IMR-90 (cell line): ENCODE results near the gene ANO10. TPM values are rescaled to one million over a fixed set of nuclear protein-coding genes. Genes with fewer than 3 reads are reported as not detected.

Experiments
- ATAC-seq: fragments of 200-7000 bp; cut with Tn5 transposase; 2 replicates; pipeline ENCODE4 v1.9.1; 2020; ENCODE audit warnings: low read depth, mild to moderate bottlenecking, moderate library complexity
- BruUV-seq: library from RNA; stranded (reverse); fragments of 400-500 nt; replicated peaks from 2 replicates; lab custom pipeline; 2021; lab: Mats Ljungman, UMichigan
- CTCF ChIA-PET: fragments of 300-600 bp; formaldehyde crosslinking; extraction: SDS; loops from one replicate; lab custom pipeline; 2021; ENCODE audit warnings: antibody characterized with exemption; lab: Yijun Ruan, JAX
- POLR2A ChIA-PET: fragments of 300-600 bp; sonication (Branson Sonifier 250); formaldehyde crosslinking; loops from one replicate; lab custom pipeline; 2022; ENCODE audit warnings: antibody characterized with exemption; ENCODE audit not compliant: unreplicated experiment; lab: Charles Lee
- DNase-seq: peaks from one replicate; pipeline ENCODE4 v3.0.0; 2013
- H2AFZ ChIP-seq: replicated peaks from 2 replicates; pipeline ENCODE3; 2013; ENCODE audit warnings: low read length, mild to moderate bottlenecking; ENCODE audit not compliant: poor library complexity
- H2AK5ac ChIP-seq: 2 replicates; pipeline ENCODE4 v1.6.1; 2013; ENCODE audit warnings: low read depth, low read length, inconsistent platforms
- H2AK9ac ChIP-seq: replicated peaks from 2 replicates; pipeline ENCODE3; 2013; ENCODE audit warnings: mild to moderate bottlenecking, low read depth, low read length, moderate library complexity; ENCODE audit not compliant: poor library complexity
- H2BK120ac ChIP-seq: 2 replicates; pipeline ENCODE4 v1.6.1; 2013; ENCODE audit warnings: low read depth, low read length, inconsistent platforms
- H2BK15ac ChIP-seq: 3 replicates; pipeline ENCODE4 v1.6.1; 2013; ENCODE audit warnings: low read depth, low read length, inconsistent platforms
- H2BK20ac ChIP-seq: 2 replicates; pipeline ENCODE4 v1.6.1; 2013; ENCODE audit warnings: low read depth, mild to moderate bottlenecking, inconsistent platforms, low read length, moderate library complexity
- H2BK5ac ChIP-seq: 2 replicates; pipeline ENCODE4 v1.6.1; 2013; ENCODE audit warnings: mild to moderate bottlenecking, low read depth, low read length, inconsistent platforms; ENCODE audit not compliant: poor library complexity, severe bottlenecking
- H3K14ac ChIP-seq: replicated peaks from 2 replicates; pipeline ENCODE4 v1.6.1; 2013; ENCODE audit warnings: low read depth, low read length, inconsistent platforms
- H3K18ac ChIP-seq: 2 replicates; pipeline ENCODE4 v1.6.1; 2013; ENCODE audit warnings: low read depth, low read length, control low read depth
- H3K23ac ChIP-seq: 2 replicates; pipeline ENCODE4 v1.6.1; 2013; ENCODE audit warnings: low read depth, low read length, inconsistent platforms
- H3K27ac ChIP-seq: 2 replicates; pipeline ENCODE4 v1.5.1; 2013; ENCODE audit warnings: mild to moderate bottlenecking, control low read depth, low read length; ENCODE audit not compliant: insufficient read depth
- H3K27me3 ChIP-seq: 2 replicates; pipeline ENCODE4 v1.6.1; 2013; ENCODE audit warnings: low read length; ENCODE audit not compliant: control insufficient read depth, insufficient read depth
- H3K36me3 ChIP-seq: 2 replicates; pipeline ENCODE4 v1.6.1; 2013; ENCODE audit warnings: low read length, mixed read lengths; ENCODE audit not compliant: control insufficient read depth, insufficient read depth
- H3K4ac ChIP-seq: 2 replicates; pipeline ENCODE4 v1.6.1; 2013; ENCODE audit warnings: low read depth, low read length, inconsistent platforms
- H3K4me1 ChIP-seq: 2 replicates; pipeline ENCODE4 v1.6.1; 2013; ENCODE audit warnings: low read length, mixed read lengths; ENCODE audit not compliant: control insufficient read depth, insufficient read depth
- H3K4me2 ChIP-seq: 2 replicates; pipeline ENCODE4 v1.6.1; 2013; ENCODE audit warnings: low read depth, mild to moderate bottlenecking, control low read depth, low read length, moderate library complexity
- H3K4me3 ChIP-seq: 2 replicates; pipeline ENCODE4 v1.5.1; 2013; ENCODE audit warnings: low read depth, mild to moderate bottlenecking, control low read depth, low read length, moderate library complexity; ENCODE audit not compliant: insufficient read depth
- H3K56ac ChIP-seq: 2 replicates; pipeline ENCODE4 v1.6.1; 2013; ENCODE audit warnings: low read length, inconsistent platforms; ENCODE audit not compliant: insufficient read depth; ENCODE audit errors: extremely low read depth
- H3K79me1 ChIP-seq, 2 experiments: 2 replicates each; pipeline ENCODE4 v1.6.1; 2013; ENCODE audit warnings: low read length in 2 of 2, inconsistent platforms in 1 of 2, low read depth in 1 of 2
- H3K9ac ChIP-seq: 2 replicates; pipeline ENCODE4 v1.6.1; 2013; ENCODE audit warnings: low read depth, low read length, control low read depth
- H3K9me1 ChIP-seq: 2 replicates; pipeline ENCODE4 v1.6.1; 2013; ENCODE audit warnings: low read length, inconsistent platforms; ENCODE audit not compliant: insufficient read depth
- H3K9me3 ChIP-seq: 2 replicates; pipeline ENCODE4 v1.6.1; 2013; ENCODE audit warnings: low read length; ENCODE audit not compliant: control insufficient read depth, insufficient read depth
- H4K20me1 ChIP-seq: 2 replicates; pipeline ENCODE4 v1.6.1; 2013; ENCODE audit warnings: low read length, inconsistent platforms; ENCODE audit not compliant: insufficient read depth
- H4K5ac ChIP-seq: 2 replicates; pipeline ENCODE4 v1.6.1; 2013; ENCODE audit warnings: mild to moderate bottlenecking, low read depth, low read length, control low read depth
- H4K8ac ChIP-seq, 2 experiments: 2 replicates each; pipeline ENCODE4 v1.6.1; 2013; ENCODE audit warnings: low read depth in 2 of 2, low read length in 2 of 2, control low read depth in 1 of 2, inconsistent platforms in 1 of 2
- H4K91ac ChIP-seq: 2 replicates; pipeline ENCODE4 v1.6.1; 2013; ENCODE audit warnings: low read depth, low read length, inconsistent platforms; ENCODE audit not compliant: insufficient read depth
- BHLHE40 ChIP-seq: fragments of 150-350 bp; IDR thresholded peaks from 2 replicates; pipeline ENCODE4 v1.6.1; 2016; ENCODE audit warnings: mild to moderate bottlenecking, low read depth, low read length
- CEBPB ChIP-seq: IDR thresholded peaks from 2 replicates; pipeline ENCODE4 v1.6.1; 2012; ENCODE audit warnings: low read depth, low read length, improper control_type of control experiment
- CHD1 ChIP-seq: IDR thresholded peaks from 2 replicates; pipeline ENCODE4 v1.6.1; 2012; ENCODE audit warnings: low read depth, low read length, improper control_type of control experiment
- FOS ChIP-seq: fragments of 150-350 bp; IDR thresholded peaks from 2 replicates; pipeline ENCODE4 v1.6.1; 2016; ENCODE audit warnings: low read depth, low read length
- MAZ ChIP-seq: IDR thresholded peaks from 2 replicates; pipeline ENCODE4 v1.6.1; 2012; ENCODE audit warnings: low read depth, mild to moderate bottlenecking, low read length, improper control_type of control experiment, moderate library complexity, borderline replicate concordance
- MXI1 ChIP-seq: IDR thresholded peaks from 2 replicates; pipeline ENCODE4 v1.6.1; 2012; ENCODE audit warnings: low read depth, mild to moderate bottlenecking, low read length, moderate library complexity, borderline replicate concordance
- NFE2L2 ChIP-seq: fragments of 150-350 bp; IDR thresholded peaks from 2 replicates; pipeline ENCODE4 v1.6.1; 2016; ENCODE audit warnings: low read depth, mild to moderate bottlenecking, low read length
- POLR2A ChIP-seq: IDR thresholded peaks from 2 replicates; pipeline ENCODE4 v1.6.1; 2012; ENCODE audit warnings: mild to moderate bottlenecking, low read depth, low read length
- RAD21 ChIP-seq: IDR thresholded peaks from 2 replicates; pipeline ENCODE4 v1.6.1; 2012; ENCODE audit warnings: low read length, improper control_type of control experiment
- RCOR1 ChIP-seq: IDR thresholded peaks from 2 replicates; pipeline ENCODE4 v1.6.1; 2012; ENCODE audit warnings: mild to moderate bottlenecking, low read length, improper control_type of control experiment; ENCODE audit not compliant: insufficient replicate concordance
- SMC3 ChIP-seq: fragments of 150-350 bp; IDR thresholded peaks from 2 replicates; pipeline ENCODE4 v1.6.1; 2016; ENCODE audit warnings: low read depth, mild to moderate bottlenecking, antibody characterized with exemption, low read length, moderate library complexity
- USF2 ChIP-seq: fragments of 150-350 bp; IDR thresholded peaks from 2 replicates; pipeline ENCODE4 v1.6.1; 2017; ENCODE audit warnings: mild to moderate bottlenecking, antibody characterized with exemption, low read length, low read depth
- whole genome bisulfite sequencing, 2 experiments: methylation state at CpG; one replicate each; pipeline versions ENCODE4 v1.1.5 to v1.1.7; 2013; ENCODE audit warnings: missing lambda C conversion rate in 2 of 2; ENCODE audit not compliant: insufficient read length in 1 of 2; ENCODE audit errors: extremely low coverage in 2 of 2; 5-methylcytosine and 5-hydroxymethylcytosine counted together
- dilution Hi-C: fragments of 300-500 bp; cut with HindIII; formaldehyde crosslinking; loops from one replicate; pipeline ENCODE4 v1.14.3; 2018; ENCODE audit warnings: low sequenced_read_pairs; ENCODE audit not compliant: unreplicated experiment
- in situ Hi-C: fragments of 300-500 bp; cut with MboI; formaldehyde crosslinking; loops from 3 replicates; pipeline ENCODE4 v1.14.3; 2019; ENCODE audit warnings: low sequenced_read_pairs, inconsistent platforms, mixed read lengths
- intact Hi-C: fragments of 100-400 bp; cut with micrococcal nuclease; formaldehyde crosslinking; loops from 2 replicates; pipeline ENCODE4 v1.10.0; 2022
- polyA plus RNA-seq, 3 experiments: library from polyadenylated mRNA; depleted of rRNA; stranded (reverse); fragments of >200 nt; gene quantifications; 2 replicates each; pipeline ENCODE4 v1.2.3, GENCODE V29; 2012; ENCODE audit warnings: low replicate concordance in 1 of 3
- total RNA-seq: library from RNA; depleted of rRNA; stranded (reverse); fragments of >200 nt; gene quantifications from 2 replicates; pipeline ENCODE4 v1.2.3, GENCODE V29; 2012

ANO10 gene
- total and polyA plus RNA-seq, 2 of the 4 experiments (the other 2 are of a cell fraction): 28.5 to 41.6 TPM

GRCh38 chr3:43477600-43477999 is 144.2 kb downstream of the ANO10 start:
- ATAC-seq: no peak
- in situ Hi-C loops: no loop called here
- H2BK120ac ChIP-seq: no peak overlapping the region
- no peak overlapping the region for H2AK9ac ChIP-seq
- H4K8ac ChIP-seq: no peak overlapping the region
- H4K5ac ChIP-seq: no peak overlapping the region
- CTCF ChIA-PET: interaction anchor here (0.6 kb wide), 1 partner anchor 10 kb away, joined by 4 read pairs; no protein-coding TSS in a partner anchor
- no peak overlapping the region for H2AFZ ChIP-seq
- no peak overlapping the region for H3K18ac ChIP-seq
- no peak overlapping the region for H3K9ac ChIP-seq
- H4K91ac ChIP-seq: no peak overlapping the region
- H3K9me1 ChIP-seq: peaks cover 5% of the 10 kb centered on the region
- no peak overlapping the region for H3K27ac ChIP-seq
- no peak overlapping the region for H2BK15ac ChIP-seq
- no peak overlapping the region for H2AK5ac ChIP-seq
- H3K9me3 ChIP-seq: no peaks in the 10 kb centered on the region
- no TSS peak for BruUV-seq
- peaks cover 7 to 16% of the 10 kb centered on the region in 2 experiments; a peak in 2 of 4 replicates for H3K79me1 ChIP-seq
- POLR2A ChIA-PET: no interaction called here
- no peak overlapping the region for H3K4ac ChIP-seq
- H3K4me2 ChIP-seq: no peak overlapping the region
- no peak overlapping the region for H3K56ac ChIP-seq
- H3K14ac ChIP-seq: no peak overlapping the region
- H3K4me1 ChIP-seq: peaks cover 2% of the 10 kb centered on the region; the same call in 1 of the 2 replicates
- no peak overlapping the region for H3K23ac ChIP-seq
- dilution Hi-C loops: no loop called here
- TF ChIP-seq USF2 (no peak), BHLHE40 (no peak), MAZ (no peak), CEBPB (no peak), MXI1 (no peak), RCOR1 (no peak), SMC3 (no peak), FOS (no peak), RAD21 (no peak), CHD1 (no peak), NFE2L2 (no peak), POLR2A (no peak)
- H3K4me3 ChIP-seq: no peak overlapping the region
- no peaks in the 10 kb centered on the region for H3K36me3 ChIP-seq
- no peaks in the 10 kb centered on the region for H4K20me1 ChIP-seq
- WGBS, 2 experiments: no CpG with 5 or more reads among the region's 6 CpGs
- no peak for DNase-seq
- no peak overlapping the region for H2BK5ac ChIP-seq
- intact Hi-C loops: no loop called here
- no peaks in the 10 kb centered on the region for H3K27me3 ChIP-seq
- H2BK20ac ChIP-seq: no peak overlapping the region
